NCI-H1436 treated with DMSO at 0.1 percent for 48 hours (cell line): Measurements from ENCODE around the gene UBAP1L.
"Not testable (repeated sequence)": the region's sequence is repeated elsewhere in the genome, so short reads cannot be mapped to it uniquely, and the experiment has no call there.

Experiments
- DNase-seq: peaks from one replicate; lab custom pipeline; 2025; lab: John Stamatoyannopoulos, UW

Gene UBAP1L

DNA sequence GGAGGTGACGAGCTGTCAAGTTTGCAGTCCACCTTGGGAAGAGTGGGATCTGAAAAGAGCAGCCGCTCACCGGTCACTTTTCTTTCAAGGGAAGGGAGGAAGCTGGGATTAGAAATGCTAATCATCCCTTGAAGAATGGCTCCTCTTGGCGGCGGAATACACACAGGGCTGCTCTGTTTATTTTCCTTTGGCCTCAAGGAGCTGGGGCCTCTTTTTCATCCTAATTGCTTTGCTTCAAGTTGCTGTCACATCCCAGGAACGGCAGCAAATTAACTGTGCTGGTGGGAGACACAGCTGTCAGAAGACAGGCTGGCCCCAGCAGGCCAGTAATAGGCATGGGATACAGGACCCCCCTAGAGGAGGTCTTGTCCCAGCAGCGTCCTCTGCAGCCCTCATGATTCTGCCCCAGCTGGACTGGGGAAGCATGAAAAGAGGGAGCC, 31.7 kb downstream of the UBAP1L start:
- DNase-seq = no peak

DNA sequence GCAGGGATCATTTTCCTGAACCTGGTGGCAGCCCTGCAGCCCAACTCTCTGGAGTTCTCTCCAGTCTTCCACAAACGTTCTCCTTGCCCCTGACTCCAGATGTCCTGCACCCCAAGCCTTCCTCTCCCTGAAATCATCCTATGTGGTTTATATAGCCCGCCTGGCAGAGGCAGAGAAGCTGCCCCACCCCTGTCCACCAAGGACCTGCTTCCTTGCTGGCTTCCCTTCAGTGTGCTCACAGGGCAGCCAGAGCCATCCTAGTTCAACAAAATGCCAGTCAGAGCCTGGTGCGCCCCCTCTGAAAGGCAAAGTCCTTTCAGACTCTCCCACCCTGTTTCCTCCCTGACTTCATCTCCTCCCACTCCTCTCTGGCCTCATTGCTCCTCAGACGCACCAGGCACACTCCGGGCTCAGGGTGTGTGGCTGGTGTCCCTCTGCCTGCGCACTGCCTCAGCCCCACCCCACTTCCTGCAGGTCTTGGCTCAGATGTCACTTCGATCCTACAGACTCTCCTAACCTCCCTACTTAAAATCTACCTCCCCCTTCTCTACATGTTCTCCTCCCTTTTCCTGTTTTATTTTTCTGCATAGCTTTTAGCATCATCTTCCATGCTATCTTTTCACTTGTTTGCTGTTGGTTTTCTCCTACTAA, 32.6 kb downstream of the UBAP1L start:
- no peak for DNase-seq

DNA sequence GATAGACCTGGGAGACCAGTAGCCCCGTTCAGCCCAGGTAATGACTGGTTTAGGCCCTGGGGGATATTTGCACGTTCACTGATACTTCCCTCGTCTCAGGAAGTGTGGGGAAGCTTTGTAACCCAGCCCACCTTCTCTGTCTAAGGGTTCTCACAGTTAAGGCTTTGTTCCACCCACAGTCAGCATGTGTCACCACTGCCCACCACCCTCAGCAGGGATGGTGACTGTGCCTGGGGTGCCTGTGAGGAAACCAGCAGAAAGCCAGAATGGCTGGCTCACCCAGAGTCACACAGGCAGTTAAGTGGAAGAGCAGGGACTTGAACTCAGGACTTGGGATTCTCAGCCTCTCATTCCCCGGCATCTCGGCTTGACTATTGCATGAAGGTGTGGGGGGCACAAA, 33.2 kb downstream of the UBAP1L start:
- DNase-seq = no peak

DNA sequence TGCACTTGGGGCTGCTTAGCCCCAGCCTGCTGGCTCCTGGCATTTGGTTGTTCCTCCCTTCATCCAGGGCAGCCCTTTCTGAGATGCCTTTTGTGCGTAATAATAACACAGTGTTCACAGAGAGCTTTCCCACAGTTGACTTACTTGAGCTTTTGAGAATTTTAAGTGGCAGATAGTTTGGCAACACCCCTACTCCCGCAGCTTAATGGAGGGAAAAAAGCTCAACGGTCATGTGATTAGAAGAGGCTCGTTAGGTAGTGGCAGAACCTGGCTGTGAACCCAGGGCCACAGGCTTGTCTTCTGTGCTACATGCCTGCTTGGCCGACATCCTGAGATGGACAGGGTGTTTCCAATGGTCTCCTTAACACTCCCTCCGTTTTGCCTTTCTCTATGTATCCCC, 33.7 kb downstream of the UBAP1L start:
- DNase-seq = no peak

DNA sequence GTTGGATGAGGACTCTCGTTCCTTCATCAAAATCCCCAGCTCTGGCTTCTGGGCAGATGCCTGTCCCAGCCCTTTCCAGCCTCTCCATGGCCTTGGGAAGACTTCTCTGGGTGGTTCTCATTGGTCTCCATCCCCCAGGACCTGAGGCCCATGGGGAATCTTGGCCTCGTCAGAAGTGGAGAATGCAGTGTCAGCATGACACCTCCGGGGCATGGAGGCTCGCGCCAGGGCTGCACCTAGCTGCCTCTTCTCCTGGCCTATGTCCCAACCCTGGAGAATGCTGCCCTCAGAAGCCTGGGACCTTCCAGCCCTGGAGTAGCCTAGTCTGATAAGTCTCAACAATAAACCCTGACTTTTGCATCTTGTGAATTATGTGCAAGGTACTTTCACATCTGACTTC, 35.4 kb downstream of the UBAP1L start:
- DNase-seq = no peak

DNA sequence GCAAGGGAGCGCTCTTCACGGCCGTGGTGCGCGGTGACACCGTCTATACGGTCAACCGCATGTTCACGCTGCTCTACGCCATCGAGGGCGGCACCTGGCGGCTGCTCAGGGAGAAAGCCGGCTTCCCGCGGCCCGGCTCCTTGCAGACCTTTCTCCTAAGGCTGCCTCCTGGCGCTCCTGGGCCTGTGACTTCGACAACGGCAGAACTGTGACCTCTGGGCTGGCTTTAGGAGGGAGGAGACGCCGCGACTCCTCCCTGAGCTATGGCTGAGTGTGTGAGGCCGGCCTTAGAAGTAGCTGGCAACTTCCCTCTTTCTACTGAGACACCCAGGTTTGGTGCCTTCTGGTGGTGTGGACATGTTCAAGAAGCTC, 37.0 kb downstream of the UBAP1L start:
- DNase-seq = no peak

DNA sequence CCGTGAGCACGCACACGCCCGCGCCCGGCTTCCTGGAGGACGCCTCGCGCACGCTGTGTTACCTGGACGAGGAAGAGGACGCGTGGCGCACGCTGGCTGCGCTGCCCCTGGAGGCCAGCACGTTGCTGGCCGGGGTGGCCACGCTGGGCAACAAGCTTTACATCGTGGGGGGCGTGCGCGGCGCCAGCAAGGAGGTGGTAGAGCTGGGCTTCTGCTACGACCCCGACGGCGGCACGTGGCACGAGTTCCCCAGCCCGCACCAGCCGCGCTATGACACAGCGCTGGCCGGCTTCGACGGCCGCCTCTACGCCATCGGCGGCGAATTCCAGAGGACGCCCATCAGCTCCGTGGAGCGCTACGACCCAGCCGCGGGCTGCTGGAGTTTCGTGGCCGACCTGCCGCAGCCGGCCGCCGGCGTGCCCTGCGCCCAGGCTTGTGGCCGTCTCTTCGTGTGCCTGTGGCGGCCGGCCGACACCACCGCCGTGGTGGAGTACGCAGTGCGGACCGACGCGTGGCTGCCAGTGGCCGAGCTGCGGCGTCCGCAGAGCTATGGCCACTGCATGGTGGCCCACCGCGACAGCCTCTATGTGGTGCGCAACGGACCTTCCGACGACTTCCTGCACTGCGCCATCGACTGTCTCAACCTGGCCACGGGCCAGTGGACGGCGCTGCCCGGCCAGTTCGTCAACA, 37.6 kb downstream of the UBAP1L start:
- DNase-seq = no peak

DNA sequence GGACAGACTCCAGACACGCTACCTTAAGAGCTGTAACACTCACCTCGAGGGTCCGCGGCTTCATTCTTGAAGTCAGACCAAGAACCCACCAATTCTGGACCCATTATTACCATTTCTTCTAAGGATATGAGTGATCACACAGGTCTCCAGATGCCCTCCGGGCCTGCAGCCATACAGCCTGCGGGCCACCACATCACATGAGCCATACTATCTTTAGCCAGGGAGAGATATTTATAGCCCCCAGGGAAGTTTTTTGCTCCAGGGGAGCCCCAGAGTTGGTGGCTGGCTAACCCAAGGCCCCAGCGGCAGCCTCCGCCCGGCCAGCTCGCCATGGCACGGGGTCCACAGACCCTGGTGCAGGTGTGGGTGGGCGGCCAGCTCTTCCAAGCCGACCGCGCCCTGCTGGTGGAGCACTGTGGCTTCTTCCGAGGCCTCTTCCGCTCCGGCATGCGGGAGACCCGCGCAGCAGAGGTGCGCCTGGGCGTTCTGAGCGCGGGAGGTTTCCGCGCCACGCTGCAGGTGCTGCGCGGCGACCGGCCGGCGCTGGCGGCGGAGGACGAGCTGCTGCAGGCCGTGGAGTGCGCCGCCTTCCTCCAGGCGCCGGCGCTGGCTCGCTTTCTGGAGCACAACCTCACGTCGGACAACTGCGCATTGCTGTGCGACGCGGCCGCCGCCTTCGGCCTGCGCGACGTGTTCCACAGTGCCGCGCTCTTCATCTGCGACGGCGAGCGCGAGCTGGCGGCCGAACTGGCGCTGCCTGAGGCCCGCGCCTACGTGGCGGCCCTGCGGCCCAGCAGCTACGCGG, 38.3 kb downstream of the UBAP1L start, which contains the start of gene KBTBD13:
Gene KBTBD13, plus strand, starts transcription at position 261 of the 805 bp plus-strand sequence. Its CDS starts 70 bp downstream, at position 331.
- no peak for DNase-seq

DNA sequence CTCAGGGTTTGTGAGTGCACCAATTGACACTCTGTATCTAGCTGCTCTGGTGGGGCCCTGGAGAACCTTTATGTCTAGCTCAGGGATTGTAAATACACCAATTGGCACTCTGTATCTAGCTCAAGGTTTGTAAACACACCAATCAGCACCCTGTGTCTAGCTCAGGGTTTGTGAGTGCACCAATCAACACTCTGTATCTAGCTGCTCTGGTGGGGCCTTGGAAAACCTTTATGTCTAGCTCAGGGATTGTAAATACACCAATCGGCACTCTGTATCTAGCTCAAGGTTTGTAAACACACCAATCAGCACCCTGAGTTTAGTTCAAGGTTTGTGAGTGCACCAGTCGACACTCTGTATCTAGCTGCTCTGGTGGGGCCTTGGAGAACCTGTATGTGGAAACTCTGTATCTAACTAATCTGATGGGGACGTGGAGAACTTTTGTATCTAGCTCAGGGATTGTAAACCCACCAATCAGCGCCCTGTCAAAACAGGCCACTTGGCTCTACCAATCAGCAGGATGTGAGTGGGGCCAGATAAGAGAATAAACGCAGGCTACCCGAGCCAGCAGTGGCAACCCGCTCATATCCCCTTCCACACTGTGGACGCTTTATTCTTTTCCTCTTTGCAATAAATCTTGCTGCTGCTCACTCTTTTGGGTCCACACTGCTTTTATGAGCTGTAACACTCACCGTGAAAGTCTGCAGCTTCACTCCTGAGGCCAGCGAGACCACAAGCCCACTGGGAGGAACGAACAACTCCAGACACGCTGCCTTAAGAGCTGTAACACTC, 39.2 kb downstream of the UBAP1L start:
- not testable (repeated sequence) for DNase-seq

DNA sequence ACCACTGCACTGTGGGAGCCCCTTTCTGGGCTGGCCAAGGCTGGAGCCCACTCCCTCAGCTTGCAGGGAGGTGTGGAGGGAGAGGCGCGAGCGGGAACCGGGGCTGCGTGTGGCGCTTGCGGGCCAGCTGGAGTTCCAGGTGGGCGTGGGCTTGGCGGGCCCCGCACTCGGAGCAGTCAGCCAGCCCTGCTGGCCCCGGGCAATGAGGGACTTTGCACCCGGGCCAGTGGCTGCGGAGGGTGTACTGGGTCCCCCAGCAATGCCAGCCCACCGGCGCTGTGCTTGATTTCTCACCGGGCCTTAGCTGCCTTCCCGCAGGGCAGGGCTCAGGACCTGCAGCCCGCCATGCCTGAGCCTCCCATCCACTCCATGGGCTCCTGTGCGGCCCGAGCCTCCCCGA, 40.1 kb downstream of the UBAP1L start:
- not testable (repeated sequence) for DNase-seq

DNA sequence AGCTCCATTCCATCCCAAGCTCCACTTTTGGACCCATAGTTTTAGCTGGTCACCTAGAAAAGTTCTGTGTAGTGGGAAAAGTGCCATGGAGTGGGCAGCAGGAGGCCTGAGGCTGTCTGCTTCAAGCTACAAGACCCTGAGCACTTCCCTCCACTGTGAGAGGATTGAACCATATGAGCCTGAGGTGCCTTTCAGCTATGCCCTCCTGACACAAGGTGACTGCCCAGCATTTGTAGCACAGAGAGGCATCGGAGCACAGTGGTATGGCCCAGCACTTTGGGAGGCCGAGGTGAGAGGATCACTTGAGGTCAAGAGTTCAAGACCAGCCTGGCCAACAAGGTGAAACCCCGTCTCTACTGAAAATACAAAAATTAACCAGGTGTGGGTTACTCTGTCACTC, 42.4 kb downstream of the UBAP1L start:
- DNase-seq = no peak

DNA sequence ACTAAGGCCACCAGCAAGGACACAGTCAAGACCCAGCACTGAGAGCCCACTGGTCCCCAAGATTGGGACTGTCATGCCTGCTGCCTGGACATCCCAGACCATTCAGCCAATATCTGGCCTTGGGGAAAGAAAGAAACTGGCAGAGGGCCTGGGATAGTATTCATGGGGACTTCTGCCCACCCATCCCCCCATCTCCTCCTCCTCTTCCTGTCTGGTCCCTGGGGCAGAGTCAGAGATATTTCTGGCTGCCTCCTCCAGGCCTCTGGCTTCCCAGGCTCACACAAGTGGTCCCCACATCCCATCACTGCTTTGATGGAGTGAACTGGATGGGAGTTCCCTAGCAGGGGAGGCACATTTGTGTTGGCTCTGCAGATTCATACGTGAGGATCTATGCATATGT, 43.0 kb downstream of the UBAP1L start:
- no peak for DNase-seq

DNA sequence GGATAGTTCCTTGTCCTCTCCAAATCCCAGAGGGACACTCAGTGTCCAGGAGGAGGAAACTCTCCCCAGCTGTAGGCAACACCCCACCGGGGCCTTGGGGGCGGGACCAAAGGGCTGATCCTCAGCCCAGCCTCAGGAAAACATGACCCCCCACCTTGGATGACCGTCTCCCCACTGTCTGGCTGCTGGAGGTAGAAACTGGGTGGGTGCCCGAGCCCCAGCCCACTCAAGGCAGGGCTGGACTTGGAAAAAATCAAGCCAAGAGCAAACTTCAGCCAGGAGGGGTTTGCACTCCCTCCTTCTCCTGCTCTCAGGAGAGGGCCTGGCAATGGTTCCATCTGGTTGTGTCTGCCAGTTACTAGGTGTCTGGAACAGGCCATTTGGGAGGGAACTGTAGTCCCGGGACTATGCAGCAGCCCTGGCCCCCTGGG, 43.6 kb downstream of the UBAP1L start:
- no peak for DNase-seq

DNA sequence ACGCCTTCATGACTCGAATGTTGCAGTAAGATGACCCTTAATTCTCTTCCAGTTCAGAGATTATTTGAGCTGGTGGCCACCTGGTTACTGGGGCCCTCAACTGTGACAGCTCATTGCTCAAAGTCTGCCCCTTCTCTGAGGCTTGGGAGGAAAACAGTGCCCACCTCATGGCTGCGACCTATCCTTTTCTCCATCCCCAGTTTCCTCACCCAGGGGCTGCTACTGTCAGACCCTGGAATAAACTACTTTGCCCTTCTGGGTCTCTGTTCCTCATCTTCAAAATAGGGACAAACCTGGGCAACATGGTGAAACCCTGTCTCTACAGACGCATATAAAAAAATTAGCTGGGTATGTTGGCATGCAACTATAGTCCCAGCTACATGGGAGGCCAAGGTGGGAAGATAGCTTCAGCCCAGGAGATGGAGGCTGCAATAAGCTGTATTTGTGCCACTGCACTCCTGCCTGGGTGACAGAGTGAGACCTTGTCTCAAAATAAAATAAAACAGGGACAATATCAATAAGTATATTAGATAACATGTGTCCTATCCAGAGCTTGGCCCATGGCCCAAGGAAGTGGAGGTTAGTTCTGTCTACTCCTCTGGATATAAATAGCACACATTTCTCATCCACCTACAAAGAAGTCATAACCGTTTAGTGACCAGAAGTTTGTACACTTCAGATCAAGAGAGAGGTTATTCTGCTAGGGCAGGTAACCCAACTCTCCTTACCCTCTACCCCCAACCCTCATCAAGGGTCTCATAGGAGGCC, 45.0 kb downstream of the UBAP1L start:
- no peak for DNase-seq

DNA sequence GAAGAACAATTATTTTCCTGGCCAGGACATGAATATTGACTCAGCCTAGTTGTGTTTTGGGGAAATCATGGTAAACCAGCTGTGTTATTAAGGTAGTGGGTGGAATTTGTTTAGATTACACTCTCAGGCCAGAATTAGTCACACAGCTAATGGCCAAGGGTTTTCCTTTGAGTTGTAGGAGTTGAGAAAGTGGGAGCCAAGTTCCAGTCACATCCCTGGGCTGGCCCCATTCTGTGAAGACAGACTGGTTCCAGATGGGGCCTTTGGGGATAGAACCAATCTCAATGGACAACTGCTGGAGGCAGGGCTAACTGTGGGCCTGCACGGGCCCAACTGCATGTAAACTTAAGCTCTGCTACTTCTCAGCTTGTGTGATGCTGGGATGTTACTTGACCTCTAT, 45.8 kb downstream of the UBAP1L start:
- no peak for DNase-seq

DNA sequence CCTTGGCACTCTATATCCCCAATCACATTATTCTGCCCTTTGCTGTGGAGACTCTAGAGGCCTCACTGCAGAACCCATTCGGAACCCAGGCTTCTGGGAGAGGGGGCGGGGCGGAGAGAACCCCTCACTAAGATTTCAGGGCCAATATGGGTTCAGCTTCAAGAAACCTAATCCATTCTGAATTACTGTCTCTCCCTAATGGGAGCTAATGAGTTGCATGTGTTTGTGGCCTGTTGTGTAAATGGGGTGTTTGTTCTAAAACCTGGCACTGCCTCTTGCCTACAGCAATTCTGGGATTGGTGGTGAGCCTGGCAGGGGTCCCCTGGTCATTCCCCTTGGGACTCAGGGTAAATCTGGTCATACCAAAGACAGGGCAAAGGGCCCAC, 46.6 kb downstream of the UBAP1L start:
- DNase-seq = no peak

DNA sequence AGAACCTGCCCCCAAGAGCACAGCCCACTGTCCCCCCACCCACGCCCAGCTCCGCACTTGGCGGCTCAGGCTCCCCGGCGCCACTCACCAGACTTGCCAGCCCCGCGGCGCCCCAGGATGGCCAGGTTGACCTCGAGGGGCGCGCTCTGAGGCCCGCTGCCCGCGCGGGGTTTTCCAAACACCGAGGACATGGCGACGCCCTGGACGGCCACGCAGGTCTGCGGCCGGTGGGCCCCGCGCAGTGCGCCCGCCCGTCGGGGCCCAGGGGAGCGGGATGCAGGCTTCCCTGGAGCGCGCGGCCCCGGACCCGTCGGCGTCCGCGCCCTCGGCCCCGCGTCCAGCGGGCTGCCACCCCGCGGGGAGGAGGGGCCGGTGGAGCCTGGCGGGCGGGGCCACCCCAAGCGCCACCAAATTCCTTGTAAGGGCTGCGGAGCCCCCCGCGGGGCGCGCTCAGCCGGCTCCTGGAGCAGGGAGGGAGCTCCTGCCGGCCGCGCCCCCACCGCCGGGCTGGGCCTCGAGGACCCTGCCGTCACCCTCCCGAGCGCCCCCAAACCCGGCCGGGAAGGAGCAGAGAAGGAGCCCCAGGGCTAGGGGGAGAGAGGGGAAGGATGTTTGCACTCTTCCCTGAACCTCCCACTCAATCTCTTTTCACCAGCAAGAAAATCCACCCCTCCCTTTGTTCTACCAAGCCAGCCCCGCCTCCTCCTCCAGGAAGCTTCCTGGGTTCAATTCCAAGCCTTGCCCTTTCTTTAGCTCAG, 47.2 kb downstream of the UBAP1L start, which contains the start of gene RASL12:
Gene RASL12, minus strand, starts transcription at position 347 of the 758 bp plus-strand sequence. Its CDS starts 156 bp downstream, at position 191.
- no peak for DNase-seq

DNA sequence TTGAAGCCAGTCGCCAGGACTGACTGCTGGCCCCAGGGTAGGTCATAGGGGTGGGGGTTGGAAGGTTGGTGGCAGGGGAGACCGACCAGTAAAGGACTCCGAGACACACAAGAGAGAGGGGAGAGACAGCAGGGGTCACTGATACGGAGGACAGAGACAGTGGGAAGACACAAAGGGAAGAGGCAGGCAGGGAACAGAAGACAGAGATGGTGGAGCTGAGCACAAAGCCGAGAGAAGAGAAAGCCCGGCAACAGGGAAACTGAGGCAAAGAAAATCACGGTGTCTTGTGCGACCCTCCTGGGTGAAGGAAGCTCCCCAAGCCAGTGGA, 47.7 kb downstream of the UBAP1L start:
- no peak for DNase-seq

DNA sequence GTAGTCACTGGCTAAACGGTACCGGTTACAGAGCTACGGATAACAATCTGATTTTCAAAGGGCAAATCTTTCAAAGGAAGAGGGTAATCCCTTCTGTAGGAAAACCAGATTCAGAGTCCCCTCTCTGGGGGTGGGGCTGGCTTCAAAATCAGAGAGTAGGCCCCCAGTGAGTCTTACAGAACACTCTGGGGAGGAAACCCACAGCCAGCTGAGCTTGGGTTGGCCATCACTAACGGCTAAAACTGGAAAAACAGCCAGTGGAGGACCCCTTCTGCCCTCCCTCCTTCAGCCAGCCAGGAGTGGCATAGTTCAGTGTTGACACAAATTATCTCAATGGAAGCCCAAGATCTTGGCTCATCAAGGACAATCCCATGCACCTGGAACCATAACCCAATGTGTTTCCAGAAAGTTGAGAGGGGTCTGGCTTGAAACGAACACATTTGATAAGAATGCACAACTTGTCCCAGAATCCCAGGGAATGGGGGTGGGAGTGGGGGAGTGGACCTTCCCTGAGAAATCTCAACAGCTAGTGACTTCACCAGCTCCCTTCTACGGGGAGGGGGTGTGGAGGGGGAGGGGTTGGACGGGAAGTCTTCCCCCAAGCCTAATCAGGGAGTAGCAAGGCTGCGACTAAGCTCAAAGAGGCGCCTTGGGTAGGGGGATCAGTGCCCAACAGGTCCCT, 48.2 kb downstream of the UBAP1L start:
- no peak for DNase-seq

DNA sequence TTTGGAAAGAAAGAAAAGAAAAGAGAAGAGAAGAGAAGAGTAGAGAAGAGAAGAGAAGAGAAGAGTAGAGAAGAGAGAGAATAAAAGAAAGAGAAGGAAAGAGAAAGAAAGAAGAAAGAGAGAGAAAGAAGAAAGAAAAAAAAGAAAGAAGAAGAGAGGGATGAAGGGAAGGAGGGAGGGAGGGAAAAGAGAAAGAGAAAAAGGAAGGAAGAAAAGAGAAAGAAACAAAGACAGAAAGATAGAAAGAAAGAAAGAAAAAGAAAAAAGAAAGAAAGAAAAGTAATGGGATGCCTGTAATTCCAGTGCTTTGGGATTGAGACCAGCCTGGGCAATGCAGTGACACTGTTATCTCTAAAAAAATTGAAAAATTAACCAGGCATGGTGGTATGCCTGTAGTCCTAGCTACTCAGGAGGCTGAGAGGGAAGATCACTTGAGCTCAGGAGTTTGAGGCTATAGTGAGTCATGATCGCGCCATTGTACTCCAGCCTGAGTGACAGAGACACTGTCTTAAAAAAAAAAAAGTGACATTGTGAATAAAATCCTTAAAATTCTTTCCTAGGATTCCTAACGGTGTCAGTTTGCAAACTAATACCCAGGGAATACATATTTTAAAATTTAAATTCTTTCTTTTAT, 48.9 kb downstream of the UBAP1L start:
- DNase-seq = no peak
